Peyer's patch (tissue), 4 donors: Measurements from ENCODE around the gene PHF2.

ENCODE experiments used
- POLR2A ChIP-seq, 2 donors: fragments of 450-650 bp; IDR thresholded peaks; one replicate each; pipeline ENCODE4 v1.5.1; 2017; ENCODE audit warnings: antibody characterized with exemption in 2 of 2, mild to moderate bottlenecking in 2 of 2, moderate library complexity in 2 of 2
- TF ChIP-seq, protein P1 (sequence below), 6 experiments: fragments of 450-650 bp in 4 of 6; fragments of 200-600 bp in 2 of 6; sonication (generic) in 1 of 6; IDR thresholded peaks; one replicate each; pipeline ENCODE4 v1.5.1; 2017 to 2019; ENCODE audit warnings: antibody characterized with exemption in 6 of 6, mild to moderate bottlenecking in 3 of 6, moderate library complexity in 1 of 6

DNA sequence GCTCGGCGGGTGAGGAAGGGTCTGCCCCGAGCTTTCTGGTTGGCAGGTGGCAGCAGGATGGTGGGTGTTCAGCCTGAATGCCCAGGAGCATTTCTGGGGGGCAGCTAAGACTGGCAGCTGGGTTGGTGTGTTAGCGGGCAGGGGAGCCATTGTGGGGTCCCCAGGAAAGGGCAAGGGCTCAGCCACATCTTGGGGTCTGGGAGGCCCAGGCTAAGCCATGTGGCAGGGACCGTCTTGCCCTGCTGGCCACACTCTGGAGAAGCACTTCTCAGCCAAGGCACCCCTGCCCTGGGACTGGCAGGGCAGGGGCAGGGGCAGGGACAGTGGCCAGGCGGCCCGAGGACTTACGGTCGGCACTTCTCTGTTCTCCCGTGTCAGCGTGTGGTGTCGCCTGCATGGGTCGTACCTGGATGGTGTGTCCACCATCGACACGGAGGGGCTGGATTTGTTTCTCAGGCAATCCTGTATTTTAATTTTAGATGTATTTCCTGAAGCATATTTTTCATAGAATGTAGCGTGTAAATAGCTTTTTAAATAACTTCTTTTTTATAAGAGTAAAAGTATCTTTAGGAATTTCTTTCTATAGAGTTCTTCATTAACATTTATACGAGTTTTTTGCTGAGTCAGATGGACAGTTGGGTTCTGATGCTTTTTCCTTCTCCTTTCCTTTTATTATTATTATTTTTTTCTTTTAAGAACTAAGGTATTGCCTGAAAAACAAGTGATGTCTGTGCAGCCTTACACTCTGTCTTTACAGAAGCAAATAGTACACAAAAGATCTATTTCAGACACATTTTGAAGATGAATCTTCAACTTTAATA is 102.0 kb downstream of the PHF2 start:
- TF ChIP-seq, protein P1, sequence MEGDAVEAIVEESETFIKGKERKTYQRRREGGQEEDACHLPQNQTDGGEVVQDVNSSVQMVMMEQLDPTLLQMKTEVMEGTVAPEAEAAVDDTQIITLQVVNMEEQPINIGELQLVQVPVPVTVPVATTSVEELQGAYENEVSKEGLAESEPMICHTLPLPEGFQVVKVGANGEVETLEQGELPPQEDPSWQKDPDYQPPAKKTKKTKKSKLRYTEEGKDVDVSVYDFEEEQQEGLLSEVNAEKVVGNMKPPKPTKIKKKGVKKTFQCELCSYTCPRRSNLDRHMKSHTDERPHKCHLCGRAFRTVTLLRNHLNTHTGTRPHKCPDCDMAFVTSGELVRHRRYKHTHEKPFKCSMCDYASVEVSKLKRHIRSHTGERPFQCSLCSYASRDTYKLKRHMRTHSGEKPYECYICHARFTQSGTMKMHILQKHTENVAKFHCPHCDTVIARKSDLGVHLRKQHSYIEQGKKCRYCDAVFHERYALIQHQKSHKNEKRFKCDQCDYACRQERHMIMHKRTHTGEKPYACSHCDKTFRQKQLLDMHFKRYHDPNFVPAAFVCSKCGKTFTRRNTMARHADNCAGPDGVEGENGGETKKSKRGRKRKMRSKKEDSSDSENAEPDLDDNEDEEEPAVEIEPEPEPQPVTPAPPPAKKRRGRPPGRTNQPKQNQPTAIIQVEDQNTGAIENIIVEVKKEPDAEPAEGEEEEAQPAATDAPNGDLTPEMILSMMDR (IDR thresholded peaks at IDR 0.05) = no peak
- no peak for TF ChIP-seq POLR2A (IDR thresholded peaks at IDR 0.05)
